Medulla oblongata (tissue), 1 donor: ENCODE measurements around the gene XAF1.
"Not testable (repeated sequence)": the region's sequence is repeated elsewhere in the genome, so short reads cannot be mapped to it uniquely, and the experiment has no call there.

ENCODE experiments used
- DNase-seq: peaks from one replicate; pipeline ENCODE4 v3.0.0-alpha.2; 2015; ENCODE audit errors: extremely low spot score

XAF1 gene

DNA sequence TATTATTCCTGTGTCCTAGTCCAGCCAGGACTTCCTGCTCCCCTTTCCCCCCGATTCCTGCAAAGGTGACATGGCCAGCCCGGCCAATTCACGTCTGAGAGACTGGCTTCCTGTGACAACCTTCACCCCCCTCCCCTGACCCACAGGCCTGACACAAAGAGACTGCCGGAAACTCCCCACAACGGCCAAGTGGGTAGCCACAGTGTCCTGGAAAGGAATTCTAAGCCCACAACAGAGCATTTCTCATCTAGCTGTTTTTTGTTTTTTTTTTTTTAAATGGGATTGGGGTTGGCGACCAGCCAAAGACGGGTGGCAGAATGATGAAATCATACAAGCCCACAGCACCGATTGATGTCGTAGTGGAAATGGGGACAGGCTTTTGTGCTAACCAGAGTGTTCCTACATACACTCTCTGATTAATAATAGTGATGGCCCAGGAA lies 2.8 kb upstream of the XAF1 start:
- DNase-seq: peak; percentile 33

DNA sequence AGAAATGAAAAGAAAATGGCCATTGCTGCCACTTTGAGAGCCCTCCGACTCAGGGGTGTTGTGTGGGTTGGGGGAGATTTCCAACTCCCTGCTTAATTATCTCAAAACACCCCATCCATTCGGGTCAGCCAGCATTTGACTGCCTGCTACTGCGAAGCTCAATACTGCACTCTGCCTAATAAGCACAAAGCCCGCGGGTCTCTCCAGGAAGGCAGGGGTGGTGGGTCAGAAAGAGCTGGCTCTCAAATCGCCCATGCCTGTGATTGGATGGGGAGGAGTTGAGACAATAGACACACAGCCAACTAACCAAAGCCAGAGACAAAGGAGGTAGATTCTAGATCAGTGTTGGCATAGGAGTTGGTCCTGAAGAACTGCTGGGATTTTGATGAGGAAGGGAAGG lies 2.3 kb upstream of the XAF1 start:
- DNase-seq: no peak

DNA sequence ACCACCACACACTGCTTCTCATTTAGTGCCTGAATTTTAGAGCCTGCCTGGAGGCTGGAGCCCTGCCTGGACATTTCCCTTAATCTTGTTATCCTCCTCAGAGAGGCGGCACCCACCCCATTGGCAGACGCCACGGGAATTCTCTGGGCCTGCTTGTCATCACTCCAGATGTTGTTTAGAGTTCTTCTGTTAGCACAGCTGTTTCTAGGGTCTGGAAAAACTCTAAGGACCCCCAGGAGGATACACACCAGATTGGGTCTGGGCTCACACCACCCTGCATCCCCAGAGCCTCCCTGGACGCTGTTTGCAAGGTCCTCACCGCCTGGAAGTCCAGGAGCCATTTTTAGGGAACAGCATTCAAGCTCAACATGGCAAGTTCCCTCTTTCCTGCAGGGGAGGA lies 565 bp upstream of the XAF1 start:
- no peak for DNase-seq

DNA sequence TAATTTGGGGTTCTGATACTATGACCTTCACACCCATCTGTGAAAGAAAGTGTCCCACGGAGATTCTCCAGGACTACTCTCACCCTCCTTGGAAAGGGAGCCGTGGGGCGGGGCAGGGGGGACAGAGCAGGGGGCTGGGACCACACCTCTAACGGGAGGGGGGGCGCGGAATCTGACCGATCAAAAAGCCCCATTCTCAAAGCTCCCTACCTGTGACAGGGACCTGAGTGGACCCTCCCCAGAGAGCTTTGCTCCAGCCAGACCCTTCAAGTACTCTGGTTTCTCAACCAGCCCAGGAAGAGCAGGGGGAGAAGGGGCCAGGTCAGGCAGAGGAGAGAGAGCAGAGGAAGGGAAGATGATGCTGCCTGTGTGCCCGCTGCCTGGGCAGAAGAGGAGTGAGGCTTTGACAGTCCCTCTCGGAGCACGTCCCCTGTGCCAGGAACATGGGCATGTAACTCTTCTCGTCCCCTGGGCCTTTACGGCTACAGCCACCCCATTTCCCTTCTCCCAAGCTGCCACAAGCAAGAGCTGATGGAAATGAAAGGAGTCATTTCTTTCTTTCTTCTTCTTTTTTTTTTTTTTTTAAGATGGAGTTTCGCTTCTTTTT lies 682 bp downstream of the XAF1 start:
- DNase-seq: no peak

DNA sequence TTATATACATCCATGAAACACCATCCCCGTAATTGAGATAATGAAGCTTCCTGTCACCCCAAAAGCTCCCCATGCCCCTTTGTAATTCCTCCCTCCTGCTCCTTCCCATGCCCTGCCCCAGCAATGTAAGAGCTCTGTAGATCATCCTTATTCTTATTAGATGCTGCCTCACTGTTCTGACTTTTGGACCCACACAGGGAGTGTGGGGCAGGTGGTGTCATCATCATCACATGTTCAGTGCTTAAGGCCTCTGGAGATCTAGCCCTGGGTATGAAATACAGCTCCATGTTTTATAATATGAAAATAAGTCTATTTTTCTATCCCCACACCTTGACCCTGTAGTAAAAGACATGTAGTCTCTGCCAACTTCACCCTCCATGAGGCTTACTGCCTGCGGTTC lies 1.9 kb downstream of the XAF1 start:
- DNase-seq: no peak

DNA sequence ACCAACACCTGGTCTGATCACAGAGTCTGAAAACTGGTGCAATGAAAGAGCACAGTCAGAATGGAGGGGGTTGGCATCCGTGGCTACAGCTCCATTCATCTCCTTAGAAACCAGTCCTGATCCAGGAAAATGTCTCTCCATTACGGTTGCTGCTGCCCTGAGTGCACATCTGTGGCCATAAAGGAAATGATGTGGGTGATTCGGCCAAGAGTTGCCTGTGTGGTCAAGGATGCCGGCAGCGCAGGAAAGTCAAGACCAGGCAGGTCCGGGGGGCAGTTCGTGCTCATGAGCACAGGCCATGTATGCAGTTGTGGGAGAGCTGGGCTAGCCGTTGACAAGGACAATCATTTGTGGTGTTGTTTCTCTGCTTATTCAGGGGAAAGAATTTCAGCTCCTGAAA lies 5.9 kb downstream of the XAF1 start:
- no peak for DNase-seq

DNA sequence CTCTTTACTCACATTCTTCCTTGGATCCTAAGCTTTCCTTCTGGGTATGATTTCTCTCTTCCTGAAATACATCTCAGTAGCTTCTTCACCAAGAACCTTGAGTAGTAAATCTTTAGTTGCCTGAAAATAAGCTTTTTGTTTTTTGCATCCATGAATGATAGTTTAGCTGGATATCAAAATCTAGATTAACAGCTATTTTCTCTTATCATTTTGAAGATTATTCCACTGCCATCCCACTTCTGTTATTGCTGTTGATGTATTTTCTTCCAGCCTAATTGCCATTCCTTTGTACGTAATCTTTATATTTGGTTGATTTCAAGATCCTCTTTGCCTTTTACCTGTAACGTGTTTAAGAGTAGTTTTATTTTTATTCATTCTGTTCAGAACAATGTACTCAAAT lies 12.6 kb downstream of the XAF1 start:
- no peak for DNase-seq

DNA sequence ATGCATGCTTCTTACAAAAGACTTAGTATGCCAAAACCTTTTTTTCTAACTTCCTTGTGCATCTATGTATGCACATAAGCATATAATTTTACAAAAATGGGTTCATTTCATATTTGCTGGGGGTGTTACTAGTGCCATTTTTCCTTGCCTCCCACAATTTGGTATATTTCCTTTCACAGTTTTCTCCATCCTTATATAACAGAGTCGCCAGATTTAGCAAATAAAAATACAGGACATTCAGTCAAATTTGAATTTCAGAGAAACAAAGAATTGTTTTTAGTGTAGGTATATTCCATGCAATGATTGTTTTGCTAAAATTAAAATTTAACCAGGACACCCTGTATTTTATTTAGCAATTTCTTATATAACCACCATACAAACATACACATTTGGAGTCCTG lies 16.2 kb downstream of the XAF1 start:
- no peak for DNase-seq

DNA sequence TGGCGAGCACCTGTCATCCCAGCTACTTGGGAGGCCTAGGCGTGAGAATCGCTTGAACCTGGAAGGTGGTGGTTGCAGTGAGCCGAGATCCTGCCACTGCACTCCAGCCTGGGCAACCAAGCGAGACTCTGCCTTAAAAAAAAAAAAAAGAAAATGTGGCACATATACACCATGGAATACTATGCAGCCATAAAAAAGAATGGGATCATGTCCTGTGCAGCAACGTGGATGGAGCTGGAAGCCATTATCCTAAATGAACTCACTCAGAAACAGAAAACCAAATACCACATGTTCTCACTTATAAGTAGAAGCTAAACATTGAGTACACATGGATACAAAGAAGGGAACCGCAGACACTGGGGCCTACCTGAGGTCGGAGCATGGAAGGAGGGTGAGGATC lies 19.1 kb downstream of the XAF1 start:
- DNase-seq: not testable (repeated sequence)

DNA sequence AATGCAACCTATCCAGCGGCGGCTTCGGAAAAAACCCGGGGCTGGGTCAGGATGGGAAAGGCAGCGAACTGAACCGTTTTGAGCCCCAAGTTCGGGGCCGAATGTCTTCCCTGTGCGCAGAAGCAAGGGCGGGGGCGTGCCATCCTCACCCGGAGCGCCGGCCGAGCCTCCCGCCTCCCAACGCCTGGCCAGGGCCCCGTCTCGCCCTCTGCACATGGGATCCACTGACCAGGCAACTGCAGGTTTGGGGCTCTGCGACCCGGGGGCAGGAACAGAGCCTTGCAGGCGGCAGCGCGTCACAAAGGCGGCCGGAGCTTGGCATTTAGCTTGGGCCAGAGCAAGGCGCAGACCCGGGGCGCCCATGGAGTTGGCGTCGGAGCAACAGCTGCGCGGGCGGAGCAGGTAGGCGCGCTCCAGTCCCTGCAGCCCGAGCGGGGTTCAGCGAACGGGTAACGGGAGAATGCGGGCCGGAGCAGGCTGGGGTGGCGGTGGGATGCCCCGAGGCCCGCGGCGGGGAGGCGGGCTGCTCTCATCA lies 20.1 kb downstream of the XAF1 start, which contains the start of gene FBXO39:
Gene FBXO39 (plus strand): TSS at position 345 of the 535 bp plus-strand sequence. CDS start 3,654 bp downstream, outside the sequence.
- no peak for DNase-seq

DNA sequence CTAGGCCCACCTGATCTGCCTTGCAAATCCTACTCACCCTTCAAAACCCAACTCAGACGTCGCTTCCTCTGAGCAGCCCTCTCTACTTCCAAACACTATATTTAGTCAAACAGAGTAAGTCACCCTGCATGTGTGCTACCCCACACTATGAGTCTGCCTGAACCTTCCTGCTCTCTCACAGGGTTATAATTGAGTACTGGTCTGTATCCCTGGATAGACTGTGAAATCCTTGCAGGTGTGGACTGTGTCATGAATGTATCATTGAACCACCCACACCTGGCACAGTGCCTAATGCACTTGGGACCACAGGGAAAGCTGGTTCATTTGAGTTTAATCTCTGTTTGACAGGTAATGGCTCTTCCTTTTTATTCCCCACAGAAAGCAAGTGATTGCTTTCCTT lies 23.6 kb downstream of the XAF1 start:
- DNase-seq: no peak

DNA sequence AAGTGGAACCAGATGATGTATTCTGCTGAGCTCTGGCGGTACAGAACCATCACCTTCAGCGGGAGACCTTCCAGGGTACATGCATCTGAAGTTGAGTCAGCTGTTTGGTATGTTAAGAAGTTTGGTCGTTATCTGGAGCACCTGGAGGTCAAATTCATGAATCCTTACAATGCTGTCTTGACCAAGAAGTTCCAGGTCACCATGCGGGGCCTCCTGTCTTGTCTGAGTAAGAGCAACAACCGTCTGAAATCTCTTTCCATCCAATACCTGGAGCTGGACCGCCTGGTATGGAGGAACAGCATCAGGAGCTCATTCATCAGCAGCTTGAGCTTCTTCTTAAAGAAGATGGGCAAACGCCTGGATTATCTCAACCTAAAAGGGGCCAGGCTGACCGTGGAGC lies 24.2 kb downstream of the XAF1 start:
- DNase-seq: no peak

DNA sequence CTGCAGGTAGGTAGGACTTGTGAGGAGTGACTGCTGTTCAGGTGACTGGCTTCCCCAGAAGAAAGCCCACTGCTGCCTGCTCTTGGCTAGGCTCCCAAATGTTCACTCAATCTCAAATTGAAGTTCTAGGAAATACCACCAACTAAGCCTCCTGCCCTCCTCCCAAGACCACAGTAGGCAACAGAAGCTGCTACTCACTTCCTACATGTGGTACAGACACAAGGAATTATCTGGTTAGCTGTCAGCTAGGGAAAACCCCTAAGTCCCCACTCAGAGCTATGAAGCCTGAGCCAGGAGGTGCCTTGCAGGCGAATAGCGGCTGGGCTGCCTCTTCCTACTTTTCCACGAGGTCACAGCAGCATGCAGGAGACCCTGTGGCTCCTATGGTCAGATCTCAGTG lies 25.0 kb downstream of the XAF1 start:
- DNase-seq: no peak

DNA sequence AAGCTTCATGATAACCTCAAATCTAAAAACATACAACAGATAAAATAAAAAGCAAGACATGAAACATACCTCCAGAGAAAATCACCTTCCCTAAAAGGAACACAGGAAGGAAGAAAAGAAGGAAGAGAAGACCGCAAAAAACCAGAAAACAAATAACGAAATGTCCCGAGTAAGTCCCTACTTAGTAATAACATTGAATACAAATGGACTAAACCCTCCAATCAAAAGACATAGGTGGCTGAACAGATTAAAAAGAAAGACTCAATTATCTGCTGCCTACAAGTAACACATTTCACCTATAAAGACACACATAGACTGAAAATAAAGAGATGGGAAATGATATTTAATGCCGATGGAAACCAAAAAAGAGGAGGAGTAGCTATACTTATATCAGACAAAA lies 26.4 kb downstream of the XAF1 start:
- no peak for DNase-seq

DNA sequence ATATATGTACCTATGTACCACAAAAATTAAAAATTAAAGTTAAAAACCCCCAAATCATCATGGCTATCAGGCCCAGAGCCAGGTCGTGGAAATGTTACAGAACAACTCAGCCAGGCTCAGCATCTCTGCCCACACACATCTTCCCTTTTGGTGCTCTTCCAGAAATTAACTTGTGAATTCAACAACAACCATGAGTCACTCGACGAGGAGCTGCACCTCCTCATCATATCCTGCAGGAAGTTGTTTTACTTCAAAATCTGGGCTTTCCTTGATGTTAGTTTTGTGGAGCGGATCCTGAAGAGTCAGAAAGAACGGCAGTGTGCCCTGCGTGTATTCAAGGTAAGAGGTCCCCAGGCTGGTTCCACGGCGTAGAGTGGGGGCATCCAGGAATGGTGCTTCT lies 30.8 kb downstream of the XAF1 start:
- no peak for DNase-seq

DNA sequence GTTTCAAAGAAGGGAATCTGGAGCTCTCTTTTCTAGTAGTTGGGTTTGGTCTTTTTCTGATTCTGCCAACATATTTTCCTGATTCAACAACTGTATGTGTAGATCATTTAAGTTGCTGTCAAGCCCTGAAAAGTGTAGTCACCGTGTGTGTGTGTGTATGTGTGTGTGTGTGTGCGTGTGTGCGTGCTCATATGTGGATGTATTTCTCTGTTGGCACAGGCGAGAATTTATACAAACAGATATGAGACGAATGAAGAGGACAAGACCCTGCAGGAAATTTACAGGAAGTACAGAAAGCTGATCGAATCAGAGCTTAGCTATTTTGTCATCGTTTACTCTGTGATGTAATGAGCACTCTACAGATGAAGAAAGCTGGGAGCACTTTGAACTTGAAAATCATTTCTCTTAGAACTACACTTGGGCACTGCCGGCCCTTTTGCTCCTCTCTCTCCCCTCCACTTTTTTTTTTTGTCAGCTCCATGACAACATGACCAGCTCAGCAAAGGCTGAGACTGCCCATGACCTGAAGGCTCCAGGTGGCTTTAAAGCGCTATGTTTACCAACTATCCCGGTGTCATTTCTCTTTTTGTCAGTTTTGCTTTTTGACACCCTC lies 31.3 kb downstream of the XAF1 start:
- DNase-seq: no peak

DNA sequence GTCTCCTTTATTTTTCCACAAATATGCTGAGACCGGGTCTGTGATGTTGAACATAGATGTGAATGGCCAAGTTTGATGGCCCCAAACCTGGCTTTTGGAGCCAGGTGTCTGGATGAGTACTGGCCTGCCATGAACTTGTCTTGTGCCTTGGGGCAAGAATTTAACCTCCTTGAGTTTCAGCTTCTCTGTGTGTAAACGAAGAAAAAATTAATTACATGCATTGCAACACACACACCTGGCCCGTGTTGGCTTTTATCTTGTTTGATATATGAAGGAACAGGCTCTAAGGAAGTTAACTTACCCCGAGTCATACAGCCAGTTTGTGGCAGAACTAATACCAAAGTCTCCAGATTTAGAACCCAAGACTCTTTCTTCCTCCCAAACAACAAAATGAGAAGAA lies 33.3 kb downstream of the XAF1 start:
- no peak for DNase-seq

DNA sequence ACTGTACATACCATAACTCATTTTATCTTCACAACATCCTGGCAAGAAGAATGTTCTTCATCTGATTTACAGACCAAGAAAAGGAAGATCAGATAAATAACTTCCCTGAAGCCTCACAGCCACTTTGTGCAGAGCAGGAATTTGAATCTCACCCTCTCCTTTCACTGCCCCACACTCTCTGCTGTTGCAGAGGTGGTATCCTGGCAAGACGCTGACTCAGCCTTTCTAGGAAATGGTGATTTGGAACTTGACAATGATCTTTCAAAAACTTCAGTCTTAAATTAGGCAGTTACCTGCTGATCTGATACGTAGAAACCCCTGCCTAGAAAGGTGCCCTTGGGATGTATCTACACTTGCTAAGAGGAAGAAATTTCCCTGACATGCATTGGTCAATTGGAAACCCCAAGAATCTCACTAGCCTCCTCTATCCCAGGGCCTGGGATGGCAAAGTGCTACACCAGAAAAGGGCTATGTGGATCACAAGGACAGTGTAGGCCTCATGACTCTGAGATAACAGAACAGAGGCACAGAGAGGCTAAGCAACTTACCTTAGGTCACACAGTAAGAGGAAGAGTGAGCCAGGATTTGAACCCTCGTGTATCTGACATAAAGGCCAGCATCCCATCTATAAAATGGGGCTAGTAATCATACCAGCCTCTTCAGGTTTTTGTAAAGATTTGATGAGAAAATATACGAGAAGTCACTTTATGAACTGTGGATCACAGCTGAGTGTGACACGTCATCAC lies 38.1 kb downstream of the XAF1 start:
- DNase-seq: no peak

DNA sequence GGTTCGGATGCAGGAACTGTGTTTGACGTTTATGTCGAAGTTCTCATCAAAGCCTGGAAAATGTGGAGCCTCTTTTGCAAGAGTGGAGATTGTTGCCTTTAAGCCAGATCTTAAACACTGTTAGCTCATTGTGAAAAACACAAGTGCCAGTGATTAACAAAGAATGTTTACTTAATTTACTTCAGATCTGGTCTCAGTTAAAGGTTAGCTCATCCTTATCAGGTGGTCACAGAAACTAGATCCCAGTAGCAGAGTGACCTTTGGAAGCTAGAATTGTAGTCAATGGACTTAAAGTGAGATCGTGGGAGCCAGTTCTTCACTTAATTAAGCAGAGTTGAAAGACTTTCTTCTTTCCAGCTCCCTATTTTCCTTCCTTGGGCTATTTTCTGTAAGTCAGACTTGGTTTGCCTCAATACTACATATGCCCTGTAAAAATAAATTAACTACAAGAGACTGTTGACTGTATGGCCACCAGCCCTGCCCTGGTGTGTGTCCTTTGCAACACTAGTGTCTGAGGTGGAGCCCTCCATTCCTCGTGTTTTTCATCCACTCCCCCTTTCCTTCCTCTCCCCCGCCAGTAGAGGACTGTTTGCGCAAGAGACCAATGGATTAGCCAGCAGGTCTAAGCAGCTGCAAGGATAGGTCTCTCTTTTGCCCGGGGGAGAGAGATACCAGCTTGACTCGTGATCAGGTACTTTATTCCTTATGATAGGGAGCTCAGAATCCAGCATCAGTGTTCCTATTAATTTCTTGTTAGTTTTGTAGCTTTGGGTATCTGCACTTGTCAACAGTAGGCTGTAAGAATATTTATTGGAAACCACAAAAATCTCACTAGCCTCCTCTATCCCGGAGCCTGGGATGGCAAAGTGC lies 40.4 kb downstream of the XAF1 start:
- DNase-seq: no peak

DNA sequence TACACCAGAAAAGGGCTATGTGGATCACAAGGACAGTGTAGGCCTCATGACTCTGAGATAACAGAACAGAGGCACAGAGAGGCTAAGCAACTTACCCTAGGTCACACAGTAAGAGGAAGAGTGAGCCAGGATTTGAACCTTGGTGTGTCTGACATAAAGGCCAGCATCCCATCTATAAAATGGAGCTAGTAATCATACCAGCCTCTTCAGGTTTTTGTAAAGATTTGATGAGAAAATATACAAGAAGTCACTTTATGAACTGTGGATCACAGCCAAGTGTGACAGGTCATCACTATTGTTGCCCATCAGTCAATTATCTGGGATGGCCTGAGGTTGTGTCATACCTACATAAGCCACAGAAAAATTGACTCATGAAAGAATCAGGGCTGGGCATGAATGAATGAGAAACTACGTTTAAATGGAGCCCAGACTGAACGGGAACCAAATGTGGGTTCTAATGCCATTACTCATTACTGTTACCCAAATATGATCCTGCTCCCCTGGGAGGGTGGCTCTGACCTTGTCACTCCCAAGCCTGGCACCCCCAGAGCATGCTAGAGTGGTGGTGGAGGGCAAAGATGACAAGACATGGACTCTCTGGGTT lies 41.1 kb downstream of the XAF1 start:
- DNase-seq: no peak

DNA sequence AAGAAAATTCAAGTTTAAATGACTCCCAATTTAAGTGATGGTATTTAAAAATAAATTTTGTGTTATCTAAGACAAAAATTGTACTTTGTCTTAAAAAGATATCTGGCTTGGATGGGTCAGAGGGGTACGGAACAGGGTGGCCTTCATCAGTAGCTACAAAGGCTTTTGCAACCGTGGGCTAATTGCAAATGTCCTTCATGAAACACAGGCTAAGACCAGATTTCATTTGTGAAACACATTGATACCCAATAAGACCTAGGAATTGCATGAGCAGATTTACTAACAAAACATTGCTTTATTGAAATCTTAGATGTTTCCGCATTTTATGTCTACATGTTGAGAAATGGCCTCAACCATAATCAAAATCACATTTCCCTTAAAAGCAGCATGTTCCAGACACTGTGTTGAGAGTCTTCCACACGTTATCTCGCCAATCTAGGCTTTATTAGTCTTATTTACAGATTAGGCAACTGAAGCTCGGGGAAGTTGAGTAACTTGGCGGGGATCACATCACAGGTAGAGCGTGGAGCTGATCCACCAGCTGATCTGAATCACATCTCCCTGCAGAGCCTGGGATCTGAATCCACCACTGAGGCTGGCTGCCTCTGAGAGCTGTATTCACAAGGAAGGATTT lies 42.0 kb downstream of the XAF1 start:
- no peak for DNase-seq
